Measurements from ENCODE around the gene NKX6-1. TPM values are rescaled to one million over a fixed set of nuclear protein-coding genes. Genes with fewer than 3 reads are reported as not detected.

The NKX6-1 gene
- total RNA-seq, 1 experiment from 2014 or later, result 0.14 TPM

DNA sequence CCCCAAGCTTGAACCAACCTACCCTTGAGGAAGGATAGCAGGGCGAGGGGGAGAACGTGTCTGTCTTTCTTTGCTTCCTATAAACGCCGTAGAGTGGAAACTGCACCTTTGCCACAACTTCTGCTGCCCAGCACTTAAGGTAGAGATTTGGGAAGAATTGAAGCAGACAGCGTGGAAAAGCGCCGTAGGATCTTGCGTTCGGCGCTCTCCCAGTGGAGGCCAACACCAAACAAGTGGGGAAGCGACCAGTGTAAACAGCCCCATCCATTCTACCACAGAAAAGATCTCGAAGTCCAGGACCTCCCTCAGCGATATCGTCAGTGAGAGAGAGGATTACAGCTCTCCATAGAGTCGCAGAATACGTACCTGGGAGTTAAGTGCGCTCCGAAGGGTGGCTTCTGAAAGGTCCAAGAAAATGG lies 3.9 kb upstream of the NKX6-1 start:
- ChIA-PET CTCF (no interaction called here), POLR2A (no interaction called here)
- H3K27me3 ChIP-seq (replicated peaks; ENCODE audit: control insufficient read depth, insufficient read depth, low read length), result no peaks in the 10 kb centered on the region; the same call in 1 of the 2 replicates
- Mint-ChIP-seq H3K27ac (ENCODE audit: unreplicated experiment) (no peak overlapping the region), H3K27me3 (ENCODE audit: insufficient read depth, unreplicated experiment) (peaks cover 10% of the 10 kb centered on the region), H3K4me3 (ENCODE audit: unreplicated experiment) (no peak overlapping the region), H3K36me3 (ENCODE audit: insufficient read depth, unreplicated experiment) (no peaks in the 10 kb centered on the region), H3K4me1 (ENCODE audit: low read depth, unreplicated experiment) (peaks cover 6% of the 10 kb centered on the region), H3K9me3 (ENCODE audit: unreplicated experiment) (no peaks in the 10 kb centered on the region)
- H3K4me3 ChIP-seq (ENCODE audit: low read depth, low read length), result no peak overlapping the region
- TF ChIP-seq, protein P1, sequence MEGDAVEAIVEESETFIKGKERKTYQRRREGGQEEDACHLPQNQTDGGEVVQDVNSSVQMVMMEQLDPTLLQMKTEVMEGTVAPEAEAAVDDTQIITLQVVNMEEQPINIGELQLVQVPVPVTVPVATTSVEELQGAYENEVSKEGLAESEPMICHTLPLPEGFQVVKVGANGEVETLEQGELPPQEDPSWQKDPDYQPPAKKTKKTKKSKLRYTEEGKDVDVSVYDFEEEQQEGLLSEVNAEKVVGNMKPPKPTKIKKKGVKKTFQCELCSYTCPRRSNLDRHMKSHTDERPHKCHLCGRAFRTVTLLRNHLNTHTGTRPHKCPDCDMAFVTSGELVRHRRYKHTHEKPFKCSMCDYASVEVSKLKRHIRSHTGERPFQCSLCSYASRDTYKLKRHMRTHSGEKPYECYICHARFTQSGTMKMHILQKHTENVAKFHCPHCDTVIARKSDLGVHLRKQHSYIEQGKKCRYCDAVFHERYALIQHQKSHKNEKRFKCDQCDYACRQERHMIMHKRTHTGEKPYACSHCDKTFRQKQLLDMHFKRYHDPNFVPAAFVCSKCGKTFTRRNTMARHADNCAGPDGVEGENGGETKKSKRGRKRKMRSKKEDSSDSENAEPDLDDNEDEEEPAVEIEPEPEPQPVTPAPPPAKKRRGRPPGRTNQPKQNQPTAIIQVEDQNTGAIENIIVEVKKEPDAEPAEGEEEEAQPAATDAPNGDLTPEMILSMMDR (IDR thresholded peaks at IDR 0.05; ENCODE audit: insufficient read depth in 1 of 2, low read depth in 1 of 2, low read length in 1 of 2, severe bottlenecking in 1 of 2, unreplicated experiment in 1 of 2), result no peak
- no peaks in the 10 kb centered on the region for H3K36me3 ChIP-seq (ENCODE audit: control insufficient read depth, insufficient read depth, low read length)
- no peaks in the 10 kb centered on the region for H3K9me3 ChIP-seq
- intact Hi-C loops (cut with micrococcal nuclease; ENCODE audit: unreplicated experiment), result loop anchor here (2.0 kb wide), 1 partner anchor 344 kb away; no protein-coding TSS in a partner anchor
- DNase-seq, result no peak
- no TSS peak for BruUV-seq (replicated peaks)
- no peaks in the 10 kb centered on the region for H3K4me1 ChIP-seq

DNA sequence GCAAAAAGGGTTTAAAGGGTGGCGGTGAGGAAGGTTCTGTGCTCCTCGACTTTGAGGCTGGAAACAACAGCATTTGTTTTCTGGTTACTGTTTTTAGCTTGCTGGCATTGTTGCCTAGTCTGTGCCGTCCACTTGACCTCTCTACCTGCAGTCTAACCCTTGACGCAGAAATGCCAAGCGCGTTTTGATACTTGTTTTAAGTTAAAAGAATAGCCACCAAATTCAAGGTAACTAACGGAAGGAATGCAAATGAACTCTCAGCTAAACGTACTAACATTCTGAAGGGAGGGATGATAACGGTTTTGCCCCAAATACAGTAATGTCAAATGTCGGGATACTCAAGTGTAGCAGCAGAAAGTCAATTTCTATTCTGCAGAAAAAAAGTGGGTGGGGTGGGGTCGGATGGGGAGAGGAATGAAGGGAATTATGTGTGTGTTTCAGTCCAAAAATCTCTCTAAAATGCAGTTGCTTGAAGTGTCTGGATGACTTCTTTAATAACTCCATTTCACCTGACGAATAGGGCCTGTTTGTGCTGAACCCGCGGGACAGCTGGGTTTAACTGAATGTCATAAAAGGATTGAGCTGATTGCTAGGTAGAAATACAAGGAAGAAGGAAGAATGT lies 3.4 kb upstream of the NKX6-1 start:
- no peak overlapping the region for H3K4me3 ChIP-seq (ENCODE audit: low read depth, low read length)
- ChIA-PET CTCF (no interaction called here), POLR2A (no interaction called here)
- TF ChIP-seq, protein P1 (IDR thresholded peaks at IDR 0.05; ENCODE audit: insufficient read depth in 1 of 2, low read depth in 1 of 2, low read length in 1 of 2, severe bottlenecking in 1 of 2, unreplicated experiment in 1 of 2), result no peak
- Mint-ChIP-seq H3K4me1 (ENCODE audit: low read depth, unreplicated experiment) (peaks cover 6% of the 10 kb centered on the region), H3K36me3 (ENCODE audit: insufficient read depth, unreplicated experiment) (no peaks in the 10 kb centered on the region), H3K9me3 (ENCODE audit: unreplicated experiment) (no peaks in the 10 kb centered on the region), H3K27ac (ENCODE audit: unreplicated experiment) (no peak overlapping the region), H3K4me3 (ENCODE audit: unreplicated experiment) (no peak overlapping the region), H3K27me3 (ENCODE audit: insufficient read depth, unreplicated experiment) (peaks cover 6% of the 10 kb centered on the region)
- no peaks in the 10 kb centered on the region; the same call in 1 of the 2 replicates for H3K27me3 ChIP-seq (replicated peaks; ENCODE audit: control insufficient read depth, insufficient read depth, low read length)
- DNase-seq, result no peak
- H3K4me1 ChIP-seq, result no peaks in the 10 kb centered on the region
- no TSS peak for BruUV-seq (replicated peaks)
- no peaks in the 10 kb centered on the region for H3K9me3 ChIP-seq
- no peaks in the 10 kb centered on the region for H3K36me3 ChIP-seq (ENCODE audit: control insufficient read depth, insufficient read depth, low read length)
- intact Hi-C loops (cut with micrococcal nuclease; ENCODE audit: unreplicated experiment), result loop anchor here (2.0 kb wide), 1 partner anchor 344 kb away; no protein-coding TSS in a partner anchor

DNA sequence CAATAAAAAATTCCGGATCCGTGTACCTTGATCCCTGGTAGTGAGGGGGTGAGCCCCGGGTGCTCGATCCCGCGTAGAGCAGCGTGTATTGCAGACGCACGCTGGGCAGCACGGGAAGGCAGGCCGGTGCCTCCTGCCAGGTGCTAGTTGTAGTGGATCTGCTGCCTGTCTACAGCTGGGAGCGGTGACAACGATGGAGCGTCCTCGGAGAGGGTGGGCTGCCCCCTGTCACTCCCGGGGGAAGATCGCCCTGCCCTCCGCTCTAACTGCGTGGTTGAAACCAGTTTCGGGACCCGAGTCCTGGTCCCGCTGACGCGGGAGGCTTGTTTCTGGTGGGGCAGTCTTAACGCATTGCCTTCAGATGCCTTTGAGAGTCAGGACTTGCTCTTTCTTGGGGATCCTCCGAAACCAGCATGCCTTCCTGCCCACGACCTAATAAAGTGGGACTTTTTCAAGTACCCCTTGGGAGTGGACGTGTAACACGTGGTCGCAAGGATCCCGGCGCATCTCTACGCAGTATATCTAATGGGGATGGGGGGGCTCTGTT lies 2.7 kb upstream of the NKX6-1 start:
- Mint-ChIP-seq H3K4me3 (ENCODE audit: unreplicated experiment) (no peak overlapping the region), H3K36me3 (ENCODE audit: insufficient read depth, unreplicated experiment) (no peaks in the 10 kb centered on the region), H3K9me3 (ENCODE audit: unreplicated experiment) (no peaks in the 10 kb centered on the region), H3K27ac (ENCODE audit: unreplicated experiment) (no peak overlapping the region), H3K27me3 (ENCODE audit: insufficient read depth, unreplicated experiment) (peaks cover 6% of the 10 kb centered on the region), H3K4me1 (ENCODE audit: low read depth, unreplicated experiment) (peaks cover 6% of the 10 kb centered on the region)
- POLR2A ChIA-PET, result no interaction called here
- no peak overlapping the region for H3K4me3 ChIP-seq (ENCODE audit: low read depth, low read length)
- CTCF ChIA-PET, result no interaction called here
- H3K36me3 ChIP-seq (ENCODE audit: control insufficient read depth, insufficient read depth, low read length), result no peaks in the 10 kb centered on the region
- no TSS peak for BruUV-seq (replicated peaks)
- TF ChIP-seq, protein P1 (IDR thresholded peaks at IDR 0.05; ENCODE audit: insufficient read depth in 1 of 2, low read depth in 1 of 2, low read length in 1 of 2, severe bottlenecking in 1 of 2, unreplicated experiment in 1 of 2), result no peak
- no peaks in the 10 kb centered on the region; the same call in 1 of the 2 replicates for H3K27me3 ChIP-seq (replicated peaks; ENCODE audit: control insufficient read depth, insufficient read depth, low read length)
- no peaks in the 10 kb centered on the region for H3K9me3 ChIP-seq
- intact Hi-C loops (cut with micrococcal nuclease; ENCODE audit: unreplicated experiment), result loop anchor here (2.0 kb wide), 1 partner anchor 343 kb away; no protein-coding TSS in a partner anchor
- no peaks in the 10 kb centered on the region for H3K4me1 ChIP-seq
- DNase-seq, result no peak
